Activated gamma-delta T cell treated with Interleukin-2 at 50 U/mL for 16 hours (primary cell): ENCODE results near the gene KLHL17.
"Not testable (repeated sequence)": the region's sequence is repeated elsewhere in the genome, so short reads cannot be mapped to it uniquely, and the experiment has no call there.

Experiments
- DNase-seq: peaks from one replicate; pipeline ENCODE4 v3.0.0-alpha.2; 2020

KLHL17 gene

DNA sequence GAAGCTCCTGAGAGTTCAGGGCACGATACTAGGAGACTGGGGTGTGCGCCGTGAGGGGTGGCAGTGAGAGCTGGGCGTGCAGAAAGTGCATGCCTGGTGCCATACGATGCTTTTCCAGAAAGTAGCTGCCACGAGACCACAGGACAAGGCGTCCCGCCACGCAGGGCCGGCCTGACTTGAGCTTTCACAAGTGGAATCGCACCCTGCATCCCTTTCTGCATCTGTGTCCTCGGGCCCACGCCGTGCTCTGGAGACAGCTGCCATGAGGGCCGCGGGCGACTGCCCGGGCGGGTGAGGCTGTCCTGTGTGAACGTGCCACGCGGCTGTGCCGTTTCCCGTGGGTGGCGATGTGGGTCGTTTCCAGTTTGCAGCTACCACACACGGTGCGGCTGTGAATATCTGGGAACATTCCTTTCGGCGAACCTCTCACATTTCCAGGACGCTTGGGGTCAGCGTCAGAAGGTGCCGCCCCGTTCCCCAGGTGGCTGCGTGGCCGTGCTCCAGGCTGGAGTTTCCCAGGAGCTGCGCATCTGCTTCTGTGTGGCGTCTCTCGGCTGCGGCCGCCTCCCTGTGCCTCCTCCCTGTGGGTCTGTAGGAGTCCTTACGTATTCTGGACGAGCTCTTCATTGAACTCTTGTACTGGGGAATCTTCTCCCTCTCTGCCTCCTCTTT, 22.5 kb downstream of the KLHL17 start:
- no peak for DNase-seq

DNA sequence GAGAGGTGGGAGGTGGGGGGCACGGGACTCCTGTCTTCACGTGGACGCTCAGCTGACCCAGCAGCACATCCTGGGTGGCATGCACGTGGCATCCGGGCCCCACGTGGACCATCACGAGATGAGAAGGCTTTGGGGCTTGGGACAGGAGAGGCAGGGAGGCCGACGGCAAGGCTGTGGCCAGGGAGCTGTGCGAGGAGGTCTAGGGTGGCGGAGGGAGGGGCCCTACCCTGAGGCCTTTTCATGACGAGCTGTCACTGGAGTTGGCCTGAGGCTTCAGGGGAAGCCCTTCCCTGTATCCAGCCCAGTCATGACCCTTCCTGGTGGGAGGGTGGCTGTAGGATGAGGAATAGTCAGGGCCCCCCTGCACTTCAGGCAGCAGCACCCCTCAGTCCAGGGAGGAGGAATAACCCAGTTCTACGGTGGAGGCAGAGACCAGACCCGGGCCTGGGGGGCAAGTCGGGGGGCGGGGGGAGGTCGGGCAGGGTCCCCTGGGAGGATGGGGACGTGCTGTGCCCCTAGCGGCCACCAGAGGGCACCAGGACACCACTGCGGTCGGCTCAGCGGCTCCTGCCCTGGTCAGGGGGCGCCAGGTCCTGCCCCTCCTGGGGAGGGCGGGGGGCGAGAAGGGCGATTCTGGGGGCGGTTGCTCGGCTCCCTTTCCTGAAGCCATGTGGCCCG, 23.6 kb downstream of the KLHL17 start:
- DNase-seq: peak; percentile 58

DNA sequence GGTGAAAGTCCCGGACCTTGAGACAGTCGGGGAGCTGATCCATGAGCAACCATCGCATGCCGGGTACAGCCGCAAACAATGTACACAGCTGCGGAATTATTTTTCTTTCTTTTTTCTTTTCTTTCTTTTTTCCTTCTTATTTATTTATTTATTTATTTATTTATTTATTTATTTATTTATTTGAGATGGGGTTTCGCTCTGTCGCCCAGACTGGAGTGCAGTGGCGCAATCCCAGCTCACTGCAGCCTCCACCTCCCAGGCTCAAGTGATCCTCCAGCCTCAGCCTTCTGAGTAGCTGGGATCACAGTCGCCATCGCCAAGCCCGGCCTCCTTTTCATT, 24.1 kb downstream of the KLHL17 start:
- DNase-seq: no peak

DNA sequence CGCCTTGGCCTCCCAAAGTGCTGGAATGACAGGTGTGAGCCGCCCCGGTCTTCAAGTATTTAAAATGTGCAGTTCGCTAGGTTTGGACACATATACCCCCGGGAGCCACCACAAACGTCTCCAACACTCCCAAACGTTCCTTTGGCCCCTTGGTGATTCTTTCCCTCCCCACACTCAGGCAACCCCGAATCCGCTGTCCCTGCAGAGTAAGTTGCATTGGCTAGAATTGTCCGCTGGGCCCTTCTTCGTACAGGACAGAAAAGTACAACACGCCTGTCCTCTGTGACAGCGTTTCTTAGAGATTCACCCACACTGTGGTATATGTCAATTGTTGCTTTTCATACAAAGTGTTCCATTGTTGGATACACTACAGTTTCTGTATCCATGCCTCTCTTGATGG, 24.7 kb downstream of the KLHL17 start:
- DNase-seq: no peak

DNA sequence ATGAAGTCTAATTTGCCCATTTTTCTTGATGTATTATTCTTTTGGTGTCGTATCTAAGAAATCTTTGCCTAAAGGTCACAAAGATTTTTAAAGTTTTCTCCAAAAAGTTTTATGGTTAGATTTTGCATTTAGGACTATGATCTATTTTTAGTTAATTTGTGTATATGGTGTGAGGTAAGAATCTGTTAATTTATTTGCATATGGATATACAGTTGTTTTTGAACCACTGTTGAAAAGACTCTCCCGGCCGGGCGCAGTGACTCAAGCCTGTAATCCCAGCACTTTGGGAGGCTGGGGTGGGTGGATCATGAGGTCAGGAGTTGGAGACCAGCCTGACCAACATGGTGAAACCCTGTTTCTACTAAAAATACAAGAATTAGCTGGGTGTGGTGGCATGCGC, 27.7 kb downstream of the KLHL17 start:
- not testable (repeated sequence) for DNase-seq

DNA sequence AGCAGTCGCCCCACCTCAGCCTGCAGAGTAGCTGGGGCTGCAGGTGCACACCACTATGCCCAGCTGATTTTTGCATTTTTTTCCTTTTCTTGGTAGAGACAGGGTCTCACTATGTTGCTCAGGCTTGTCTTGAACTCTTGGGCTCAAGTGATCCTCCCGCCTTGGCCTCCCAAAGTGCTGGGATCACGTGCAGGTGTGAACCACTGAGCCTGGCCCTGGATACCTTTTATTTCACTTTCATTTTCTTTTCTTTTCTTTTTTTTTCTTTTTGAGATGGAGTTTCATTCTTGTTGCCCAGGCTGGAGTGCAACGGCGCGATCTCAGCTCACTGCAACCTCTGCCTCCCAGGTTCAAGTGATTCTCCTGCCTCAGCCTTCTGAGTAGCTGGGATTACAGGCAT, 30.9 kb downstream of the KLHL17 start:
- DNase-seq: not testable (repeated sequence)

DNA sequence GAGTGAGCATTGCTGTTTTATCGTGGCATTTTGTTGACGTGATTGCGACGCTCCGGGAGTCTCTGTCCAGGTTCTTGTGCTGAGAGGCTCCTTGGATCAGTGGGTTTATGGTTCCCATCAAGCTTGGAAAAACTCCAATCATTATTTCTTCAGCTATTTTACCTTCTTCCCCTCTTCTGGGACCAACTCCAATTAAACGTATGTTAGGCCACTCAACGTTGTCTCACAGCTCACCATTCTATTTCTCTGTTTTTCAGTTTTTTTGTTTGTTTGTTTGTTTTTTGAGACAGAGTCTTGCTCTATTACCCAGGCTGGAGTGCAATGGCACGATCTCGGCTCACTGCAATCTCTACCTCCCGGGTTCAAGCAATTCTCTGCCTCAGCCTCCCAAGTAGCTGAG, 31.5 kb downstream of the KLHL17 start:
- no peak for DNase-seq

DNA sequence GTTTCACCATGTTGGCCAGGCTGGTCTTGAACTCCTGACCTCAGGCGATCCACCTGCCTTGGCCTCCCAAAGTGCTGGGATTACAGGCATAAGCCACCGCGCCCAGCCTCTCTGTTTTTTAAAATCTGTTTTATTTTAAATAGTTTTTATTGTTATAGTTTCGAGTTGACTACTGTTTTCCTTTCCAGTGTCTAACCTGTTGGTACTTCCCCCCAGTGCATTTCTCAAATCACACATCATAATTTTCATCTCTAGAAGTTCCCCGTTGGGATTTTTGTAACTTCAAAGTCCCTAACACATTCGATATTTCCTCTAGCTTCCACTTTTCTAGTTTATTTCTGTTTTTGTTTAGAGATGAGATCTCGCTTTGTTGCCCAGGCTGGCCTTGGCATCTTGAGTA, 32.0 kb downstream of the KLHL17 start:
- no peak for DNase-seq

DNA sequence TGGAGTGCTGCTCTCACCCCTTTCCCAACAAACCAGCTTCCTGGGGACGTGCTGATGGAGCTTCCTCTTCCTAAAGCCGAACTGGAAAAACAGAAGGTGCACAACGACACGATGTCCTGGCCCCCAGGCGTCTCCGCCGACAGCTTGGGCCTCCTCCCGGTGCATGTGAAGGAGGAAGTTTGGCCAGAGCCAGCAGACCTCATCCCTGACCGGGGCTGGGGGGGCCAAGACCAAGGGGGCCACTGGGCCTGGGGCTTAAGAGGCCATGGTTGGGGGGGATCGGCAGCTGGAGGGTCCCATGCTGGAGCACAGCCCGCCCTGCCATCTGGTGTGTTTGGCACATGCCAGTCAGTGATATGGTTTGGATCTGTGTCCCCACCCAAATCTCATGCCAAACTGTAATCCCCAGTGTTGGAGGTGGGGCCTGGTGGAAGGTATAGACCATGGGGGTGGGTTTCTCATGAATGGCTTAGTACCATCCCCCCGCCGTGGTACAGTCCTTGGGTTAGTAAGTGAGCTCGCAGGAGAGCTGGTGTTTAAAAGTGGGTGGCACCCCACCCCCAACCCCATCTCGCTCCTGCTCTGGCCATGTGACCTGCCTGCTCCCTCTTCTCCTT, 33.1 kb downstream of the KLHL17 start:
- DNase-seq: no peak

DNA sequence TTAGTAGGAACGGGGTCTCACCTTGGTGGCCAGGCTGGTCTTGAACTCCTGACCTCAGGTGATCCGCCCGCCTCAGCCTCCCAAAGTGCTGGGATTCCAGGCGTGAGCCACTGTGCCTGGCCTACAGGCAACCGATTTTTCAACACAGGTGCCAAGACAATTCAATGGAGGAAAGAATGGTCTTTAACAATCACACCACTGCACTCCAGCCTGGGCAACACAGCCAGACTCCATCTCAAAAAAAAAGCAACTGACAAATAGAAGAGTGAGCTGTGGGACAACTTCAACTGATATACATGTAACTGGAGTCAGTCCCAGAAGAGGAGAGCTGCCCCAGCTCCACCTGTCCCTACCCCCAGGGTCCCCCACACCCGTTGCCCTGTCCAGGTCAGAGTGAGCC, 34.2 kb downstream of the KLHL17 start:
- not testable (repeated sequence) for DNase-seq

DNA sequence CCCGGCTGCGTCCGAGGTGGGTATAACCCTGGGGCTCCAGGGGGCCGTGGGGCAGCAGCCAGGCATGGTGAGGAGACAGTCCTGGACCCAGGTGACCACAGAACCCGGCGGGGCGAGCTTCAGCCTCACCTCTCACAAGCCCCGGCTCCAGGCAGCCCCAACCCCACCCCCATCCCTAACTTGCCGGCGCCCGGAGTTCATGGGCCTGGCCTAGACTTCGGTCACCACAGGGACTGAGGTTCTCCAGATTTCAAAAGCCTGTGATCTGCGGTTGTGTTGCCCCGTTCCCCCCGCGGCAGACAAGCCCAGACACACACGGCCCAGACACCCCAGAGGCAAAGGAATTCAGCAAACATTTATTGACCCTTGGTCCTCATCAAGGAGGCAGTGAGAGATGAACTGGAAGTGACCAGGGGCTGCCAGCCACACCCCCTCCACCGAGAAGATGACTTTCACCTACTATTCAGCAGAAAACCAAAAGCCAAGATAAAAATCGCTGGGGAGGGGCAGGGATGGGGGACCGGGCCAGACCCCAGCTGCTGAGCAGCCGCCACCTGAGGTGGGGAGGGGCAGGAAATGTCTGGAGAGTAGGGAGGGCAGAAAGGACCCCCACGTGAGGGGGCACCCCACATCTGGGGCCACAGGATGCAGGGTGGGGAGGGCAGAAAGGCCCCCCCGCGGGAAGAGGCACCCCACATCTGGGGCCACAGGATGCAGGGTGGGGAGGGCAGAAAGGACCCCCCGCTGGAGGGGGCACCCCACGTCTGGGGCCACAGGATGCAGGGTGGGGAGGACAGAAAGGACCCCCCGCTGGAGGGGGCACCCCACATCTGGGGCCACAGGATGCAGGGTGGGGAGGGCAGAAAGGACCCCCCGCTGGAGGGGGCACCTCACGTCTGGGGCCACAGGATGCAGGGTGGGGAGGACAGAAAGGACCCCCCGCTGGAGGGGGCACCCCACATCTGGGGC, 35.6 kb downstream of the KLHL17 start:
- no peak for DNase-seq

DNA sequence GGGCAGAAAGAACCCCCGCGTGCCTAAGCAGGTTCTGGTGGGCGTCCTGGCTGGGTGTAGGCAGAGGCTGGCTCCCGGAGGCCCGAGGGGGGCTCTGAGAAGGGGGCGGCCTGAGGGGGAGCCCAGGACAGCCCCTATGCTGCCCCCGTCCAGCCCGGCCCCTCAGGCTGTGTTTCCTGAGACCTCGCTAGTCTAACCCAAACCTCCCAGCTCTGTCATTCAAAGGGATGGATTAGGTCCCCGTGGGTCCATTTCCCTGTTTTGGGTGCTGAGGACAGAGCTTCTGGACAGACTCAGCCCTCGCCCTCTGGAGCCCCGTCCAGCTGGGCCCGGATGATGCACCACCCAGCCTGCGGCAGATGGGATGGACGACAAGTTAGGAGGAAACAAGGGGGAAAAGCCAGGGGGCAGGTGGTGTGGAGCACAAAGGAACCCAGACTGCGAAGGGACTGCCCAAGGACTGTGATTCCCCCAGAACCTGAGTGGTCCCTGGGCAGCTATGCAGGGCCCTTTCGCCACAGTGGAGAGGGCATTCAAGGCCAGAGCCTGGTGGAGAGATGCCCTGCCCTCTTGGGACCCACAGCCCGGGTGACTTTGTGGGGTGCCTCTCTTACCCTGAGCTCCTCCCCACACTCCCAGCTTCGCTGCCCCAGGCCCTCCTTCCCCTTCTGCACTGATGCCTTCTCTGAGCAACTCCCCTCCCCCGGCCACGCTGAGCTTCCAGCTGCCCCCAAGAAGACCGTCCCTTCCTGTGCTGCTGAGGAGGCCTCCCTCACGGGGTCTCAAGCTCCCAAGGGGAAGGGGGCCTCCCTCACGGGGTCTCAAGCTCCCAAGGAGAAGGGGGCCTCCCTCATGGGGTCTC, 36.7 kb downstream of the KLHL17 start:
- no peak for DNase-seq

DNA sequence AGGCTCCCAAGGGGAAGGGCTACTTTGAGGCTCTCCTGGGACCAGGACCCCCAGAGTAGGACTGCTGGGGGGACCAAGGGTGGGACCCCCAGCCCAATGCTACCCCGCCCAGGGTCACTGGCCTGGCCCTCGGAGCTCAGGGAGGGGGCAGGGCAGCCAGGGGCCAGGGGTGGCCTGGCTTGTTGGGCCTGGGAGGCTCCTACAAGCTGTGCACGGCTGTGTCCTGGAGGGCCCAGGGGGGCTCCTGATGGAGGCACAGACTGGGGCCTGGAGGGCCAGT, 37.3 kb downstream of the KLHL17 start:
- no peak for DNase-seq

DNA sequence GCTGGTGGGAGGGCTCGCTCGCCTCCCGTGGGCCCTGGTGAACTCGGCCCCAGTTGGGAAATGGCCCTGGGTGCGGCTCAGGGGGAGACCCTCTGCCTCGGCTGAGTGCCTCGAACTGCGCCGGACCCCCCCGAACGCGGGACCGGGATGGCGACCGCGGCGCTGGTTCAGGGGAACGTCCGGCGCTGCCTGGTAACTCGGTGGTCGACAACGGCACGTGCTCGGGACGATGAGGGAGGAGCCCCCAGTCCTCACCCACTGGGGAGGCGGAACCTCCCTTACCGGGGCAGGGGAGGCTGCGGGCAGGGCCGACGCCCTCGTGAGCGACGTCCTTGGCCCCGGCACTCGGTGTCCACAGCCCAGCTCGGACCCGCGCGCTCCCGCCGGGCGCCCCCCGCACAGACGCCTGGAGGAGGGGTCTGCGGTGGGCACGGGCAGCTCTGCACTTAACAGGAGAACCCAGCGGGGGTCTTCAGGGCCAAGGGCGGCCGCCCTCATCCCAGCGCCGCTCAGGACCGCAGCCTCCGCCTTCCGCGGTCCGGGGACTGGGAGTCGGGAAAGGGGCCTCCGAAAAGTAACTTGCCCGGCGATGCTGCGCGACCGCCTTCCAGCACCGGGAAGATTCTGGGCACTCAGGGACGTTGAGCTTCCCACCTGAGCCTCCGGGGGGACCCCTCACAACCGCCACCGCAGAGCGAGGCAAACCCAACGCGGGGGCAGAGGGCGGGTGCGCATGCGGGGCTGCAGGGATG, 37.8 kb downstream of the KLHL17 start:
- DNase-seq: no peak

DNA sequence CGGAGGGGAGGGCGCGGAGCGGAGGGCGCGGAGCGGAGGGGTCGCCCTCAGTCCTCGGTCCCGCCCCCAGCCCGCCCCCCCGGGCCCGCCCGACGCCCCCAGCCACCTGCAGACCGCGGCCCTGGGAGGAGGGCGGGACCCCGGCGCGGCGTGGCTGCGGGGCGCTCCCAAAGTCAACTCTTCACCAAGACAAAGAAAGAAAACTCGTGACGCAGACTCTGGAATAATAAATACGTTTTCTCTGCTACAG, 38.3 kb downstream of the KLHL17 start:
- DNase-seq: no peak

DNA sequence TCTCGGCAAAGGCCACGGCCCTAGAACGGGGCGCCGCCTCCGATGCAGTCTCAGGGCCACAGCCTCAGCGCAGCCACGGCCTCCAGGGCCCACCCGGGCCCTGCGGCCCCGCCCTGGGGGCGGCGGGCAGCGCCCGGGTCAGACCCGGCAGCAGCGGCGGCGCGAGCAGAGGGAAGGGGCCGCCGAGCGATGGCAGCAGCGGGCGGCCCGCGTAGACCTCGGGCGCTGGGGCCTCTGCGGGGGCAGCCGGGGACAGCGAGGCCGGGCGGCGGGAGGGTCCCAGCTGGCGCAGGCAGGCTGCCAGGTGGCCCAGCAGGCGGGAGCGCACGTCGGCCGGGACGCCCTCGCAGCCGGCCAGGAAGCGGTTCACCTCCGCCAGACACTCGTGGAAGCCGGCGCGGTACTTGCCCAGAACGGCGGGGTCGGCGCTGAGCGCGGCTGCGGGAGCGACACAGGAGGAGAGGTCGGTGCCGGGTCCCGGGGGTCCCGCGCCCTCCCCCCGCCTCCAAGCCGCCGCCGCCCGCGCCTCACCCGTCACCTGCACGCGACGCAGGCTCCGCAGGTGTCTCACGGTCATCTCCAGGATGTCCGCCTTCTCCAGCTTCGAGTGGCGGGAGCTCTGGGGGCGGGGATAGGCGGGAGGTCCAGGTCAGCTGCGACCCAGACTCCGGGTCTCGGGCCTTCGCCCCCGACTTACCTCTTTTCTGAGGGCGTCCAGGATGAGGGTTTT, 38.8 kb downstream of the KLHL17 start:
- DNase-seq: no peak

DNA sequence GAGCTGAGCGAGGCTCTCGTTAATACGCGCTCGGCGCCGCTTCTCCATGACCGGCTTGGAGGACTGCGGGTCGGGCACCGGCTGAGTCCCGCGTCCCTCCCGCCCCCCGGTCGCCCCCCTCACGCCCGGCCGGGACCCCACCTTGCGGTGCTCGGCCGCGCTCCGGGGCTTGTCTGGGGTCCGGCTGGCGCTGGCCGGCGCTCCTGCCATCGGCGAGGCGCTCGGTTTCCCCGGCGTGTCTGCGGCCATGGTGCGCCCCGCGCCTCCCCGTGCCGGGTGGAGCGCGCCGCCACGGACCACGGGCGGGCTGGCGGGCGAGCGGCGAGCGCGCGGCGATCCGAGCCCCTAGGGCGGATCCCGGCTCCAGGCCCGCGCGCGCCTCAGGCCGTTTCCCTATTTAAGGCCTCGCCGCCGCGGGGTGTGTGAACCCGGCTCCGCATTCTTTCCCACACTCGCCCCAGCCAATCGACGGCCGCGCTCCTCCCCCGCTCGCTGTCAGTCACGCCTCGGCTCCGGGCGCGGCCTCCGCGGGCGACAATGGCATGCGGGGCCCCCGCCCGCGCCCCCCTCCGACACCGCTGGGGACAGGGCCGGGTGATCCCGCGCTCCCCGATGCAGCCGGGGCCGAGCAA, 39.5 kb downstream of the KLHL17 start, which contains the start of gene HES4:
TSS of gene HES4 (minus strand) at position 373 of the 632 bp plus-strand sequence. CDS start at position 249, 124 bp downstream.
- peak; percentile 31 for DNase-seq

DNA sequence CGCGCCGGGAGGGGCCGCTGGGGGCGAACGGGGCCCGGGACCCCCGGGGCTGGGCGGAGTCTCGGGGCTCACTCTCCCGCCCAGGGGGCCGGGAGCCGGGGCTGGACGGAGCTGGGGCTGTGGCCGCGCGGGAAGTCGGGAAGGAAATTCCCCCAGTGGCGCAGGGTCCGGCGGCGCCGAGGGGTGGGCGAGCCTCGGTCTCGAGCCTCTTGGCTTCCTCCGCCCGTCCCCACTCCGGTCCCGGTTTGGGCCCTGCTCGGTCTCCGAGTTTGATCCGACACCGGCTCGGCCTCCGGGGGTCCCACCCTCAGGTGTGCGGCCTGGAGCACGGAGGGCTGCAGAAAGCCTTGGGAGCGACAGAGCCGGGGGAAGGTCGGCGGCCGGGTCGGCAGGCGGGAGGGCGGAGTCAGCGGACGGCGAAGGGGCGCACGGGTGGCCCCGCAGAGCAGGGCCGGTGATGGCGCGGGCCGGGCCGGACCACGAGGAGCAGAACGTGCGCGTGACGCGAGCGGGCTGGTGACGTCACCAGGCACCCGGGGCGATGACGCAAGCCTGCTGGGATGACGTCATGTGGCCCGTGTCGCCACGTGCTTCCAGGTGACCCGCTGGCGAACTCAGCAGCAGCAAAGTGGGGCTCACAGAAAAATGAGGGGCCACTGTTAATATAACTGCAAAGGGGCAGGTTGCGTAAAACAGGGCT, 40.1 kb downstream of the KLHL17 start:
- peak; percentile 55 for DNase-seq

DNA sequence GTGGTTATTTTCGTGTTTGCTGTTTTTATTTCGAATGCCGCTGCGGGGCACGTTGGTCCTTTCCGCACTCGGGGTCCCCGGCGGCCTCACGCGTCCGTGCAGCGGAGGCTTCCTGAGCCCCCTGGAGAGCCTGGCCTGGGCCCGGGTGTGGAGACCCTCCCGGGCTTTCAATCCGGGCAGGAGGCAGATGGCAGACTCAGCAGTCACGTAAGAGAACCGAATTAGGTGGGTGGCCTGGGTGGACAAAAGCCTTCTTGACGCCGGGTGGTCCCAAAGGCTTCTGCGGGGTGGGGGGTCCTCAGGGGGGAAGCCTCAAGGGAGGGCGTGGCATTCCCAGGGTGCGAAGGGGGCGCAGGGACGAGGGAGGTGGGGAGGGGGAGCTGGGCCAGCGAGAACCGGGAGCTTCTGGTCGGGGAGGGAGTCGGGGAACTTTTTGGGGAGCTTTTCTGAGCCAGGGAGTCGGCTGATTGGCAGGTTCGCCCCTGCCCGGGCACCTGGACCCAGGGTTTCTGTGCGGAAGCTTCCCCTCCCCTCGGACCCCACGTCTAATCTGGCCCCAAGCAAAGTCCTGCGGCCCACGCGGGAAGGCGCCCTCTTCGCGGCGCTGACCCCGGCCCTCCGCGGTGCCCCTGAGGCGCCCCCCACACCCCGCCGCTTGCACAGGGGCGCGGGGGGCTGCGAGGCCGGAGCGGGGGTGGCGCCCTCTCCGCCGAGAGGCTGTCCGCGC, 40.8 kb downstream of the KLHL17 start:
- DNase-seq: no peak
